GM18505 (cell line): ENCODE results near the gene SLCO3A1.

Experiments used
- ATAC-seq: cut with Tn5 transposase; IDR thresholded peaks from one replicate; pipeline ENCODE4 v1.9.1; 2021; ENCODE audit not compliant: unreplicated experiment
- POLR2A ChIP-seq: IDR thresholded peaks from 4 replicates; pipeline ENCODE4 v1.6.1; 2011; ENCODE audit warnings: borderline replicate concordance; ENCODE audit not compliant: insufficient read depth, insufficient read length; ENCODE audit errors: extremely low read depth

Gene SLCO3A1

GRCh38 chr15:92035961-92036360 lies 182.5 kb downstream of the SLCO3A1 start:
- ATAC-seq: no peak
- TF ChIP-seq POLR2A: no peak

- ATAC-seq: no peak
Measured at GRCh38 chr15:92037491-92037890, 184.0 kb downstream of the SLCO3A1 start.

DNA sequence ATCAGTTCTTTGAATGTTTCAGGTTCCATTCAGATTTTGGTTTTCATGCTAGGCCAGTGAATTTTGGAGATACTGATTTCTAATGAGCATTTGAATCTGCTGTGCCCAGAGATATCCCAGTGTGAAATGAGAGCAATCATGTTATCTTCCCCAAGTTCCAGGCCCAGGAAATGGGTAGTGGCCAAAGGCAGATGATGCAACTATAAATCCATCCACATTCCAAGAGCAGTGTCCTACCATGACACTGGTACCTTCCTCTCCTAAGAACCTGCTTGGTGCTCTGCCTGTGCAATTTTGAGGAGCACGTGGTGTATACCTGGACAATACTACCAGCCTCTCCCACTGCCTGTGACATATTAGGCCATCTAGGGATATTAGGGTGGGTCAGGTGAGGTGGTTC lies 186.8 kb downstream of the SLCO3A1 start:
- no peak for ATAC-seq
- no peak for TF ChIP-seq POLR2A

More at GRCh38 chr15:92037491-92037890, 184.0 kb downstream of the SLCO3A1 start:
- TF ChIP-seq POLR2A: no peak

DNA sequence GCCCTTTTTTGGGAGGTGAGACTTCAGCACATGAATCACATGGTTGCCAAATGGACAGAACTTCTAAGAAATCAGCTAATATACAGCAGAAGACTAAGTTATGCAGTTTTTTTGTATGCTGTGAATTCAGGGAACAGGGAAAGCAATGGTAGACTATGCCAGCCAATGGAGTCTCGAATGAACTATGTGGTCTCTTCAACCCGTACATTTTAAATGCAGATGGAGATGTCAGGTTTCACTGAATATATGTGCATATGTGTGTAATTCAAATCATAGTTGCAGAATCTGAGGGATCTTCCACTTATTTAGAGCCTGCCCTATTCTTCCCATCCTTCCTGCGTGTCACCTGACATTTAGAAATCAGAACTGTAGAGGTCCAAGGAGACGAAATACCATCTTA lies 187.9 kb downstream of the SLCO3A1 start:
- no peak for ATAC-seq
- TF ChIP-seq POLR2A: no peak

- no peak for TF ChIP-seq POLR2A
- ATAC-seq: no peak
Measured at GRCh38 chr15:92043283-92043682, 189.8 kb downstream of the SLCO3A1 start.

DNA sequence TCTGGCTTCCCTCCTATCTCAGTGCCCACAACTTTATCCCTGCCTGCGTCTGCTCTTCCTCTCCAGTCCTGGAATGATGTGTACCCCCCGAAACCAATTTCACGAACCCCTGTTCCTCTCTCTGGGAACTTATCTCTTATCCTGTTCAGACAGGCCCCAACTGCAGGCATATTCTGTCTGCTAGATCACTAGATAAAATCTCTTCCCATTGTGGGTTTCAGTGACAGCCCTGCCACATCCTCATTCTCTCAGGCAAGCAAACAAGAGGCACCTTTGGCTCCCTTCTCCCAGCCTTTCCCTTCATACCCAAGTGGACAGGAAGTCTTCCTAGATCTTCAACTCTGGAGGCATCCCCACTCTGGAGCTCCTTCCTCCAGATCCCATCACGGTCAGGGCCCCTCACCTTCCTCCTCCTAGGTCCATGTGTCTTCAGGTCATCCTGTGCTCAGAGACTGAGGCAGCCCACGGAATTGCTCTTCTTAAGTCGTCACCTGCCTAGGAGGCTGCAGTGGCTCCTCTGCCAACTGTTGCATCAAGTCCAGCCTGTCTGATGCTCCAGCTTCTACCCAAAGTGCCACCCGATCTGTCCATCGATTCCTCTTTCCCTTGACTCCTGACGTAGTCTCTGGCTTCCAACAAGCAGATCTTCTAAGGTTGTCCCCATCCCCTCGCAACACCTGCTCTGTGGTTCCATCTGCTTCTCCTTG lies 190.8 kb downstream of the SLCO3A1 start:
- no peak for TF ChIP-seq POLR2A
- ATAC-seq: no peak

- TF ChIP-seq POLR2A: no peak
- no peak for ATAC-seq
Measured at GRCh38 chr15:92047900-92048299, 194.4 kb downstream of the SLCO3A1 start.

DNA sequence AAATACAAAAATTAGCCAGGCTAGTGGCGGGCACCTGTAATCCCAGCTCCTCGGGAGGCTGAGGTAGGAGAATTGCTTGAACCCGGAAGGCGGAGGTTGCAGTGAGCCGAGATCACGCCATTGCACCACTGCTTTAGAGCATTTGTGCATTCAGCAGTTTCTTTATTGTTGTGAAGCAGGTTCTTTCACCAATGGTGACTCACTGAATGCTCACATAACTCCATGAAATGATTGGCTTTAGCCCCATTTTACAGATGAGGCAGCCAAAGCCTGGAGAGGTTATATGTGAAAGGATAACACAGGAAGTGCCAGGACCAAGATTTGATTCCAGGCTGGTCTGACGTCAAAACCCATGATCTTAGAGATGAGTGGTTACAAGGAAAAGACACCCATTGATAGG lies 195.2 kb downstream of the SLCO3A1 start:
- ATAC-seq: no peak
- TF ChIP-seq POLR2A: no peak

- ATAC-seq: no peak
- TF ChIP-seq POLR2A: no peak
Measured at GRCh38 chr15:92049290-92049989, 195.9 kb downstream of the SLCO3A1 start.

DNA sequence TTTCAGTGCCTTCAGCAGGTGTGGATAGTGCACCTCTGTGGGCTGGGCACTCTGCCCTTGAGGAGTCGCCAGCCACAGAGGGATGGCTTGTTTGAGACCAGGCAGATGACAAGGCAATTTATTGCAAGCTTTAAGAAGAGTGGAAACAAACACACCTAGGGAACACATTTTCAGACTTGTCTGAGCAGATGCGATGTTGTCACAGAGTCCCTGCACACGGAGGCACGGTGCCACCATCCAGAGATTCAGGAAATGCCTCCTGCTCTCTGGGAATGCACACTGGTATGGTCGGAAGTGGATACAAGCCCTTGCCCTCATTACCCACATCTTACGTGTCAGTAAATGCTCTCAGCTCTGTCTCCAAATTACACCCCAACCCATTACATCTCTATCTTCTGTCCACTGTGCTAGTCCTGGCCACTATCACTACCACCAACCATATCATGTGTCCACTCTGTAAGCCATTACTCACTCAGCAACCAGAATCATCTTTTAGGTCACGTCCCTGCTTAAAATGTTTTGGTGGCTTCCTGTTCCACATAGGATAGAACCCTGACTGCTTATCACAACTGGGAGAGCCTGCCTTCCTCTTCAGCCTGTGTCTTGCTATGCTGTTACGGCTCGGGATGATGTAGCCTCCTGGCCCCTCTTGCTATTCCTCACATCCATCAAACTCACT lies 196.9 kb downstream of the SLCO3A1 start:
- ATAC-seq: no peak
- no peak for TF ChIP-seq POLR2A

- ATAC-seq: no peak
- TF ChIP-seq POLR2A: no peak
Measured at GRCh38 chr15:92051716-92052115, 198.2 kb downstream of the SLCO3A1 start.

DNA sequence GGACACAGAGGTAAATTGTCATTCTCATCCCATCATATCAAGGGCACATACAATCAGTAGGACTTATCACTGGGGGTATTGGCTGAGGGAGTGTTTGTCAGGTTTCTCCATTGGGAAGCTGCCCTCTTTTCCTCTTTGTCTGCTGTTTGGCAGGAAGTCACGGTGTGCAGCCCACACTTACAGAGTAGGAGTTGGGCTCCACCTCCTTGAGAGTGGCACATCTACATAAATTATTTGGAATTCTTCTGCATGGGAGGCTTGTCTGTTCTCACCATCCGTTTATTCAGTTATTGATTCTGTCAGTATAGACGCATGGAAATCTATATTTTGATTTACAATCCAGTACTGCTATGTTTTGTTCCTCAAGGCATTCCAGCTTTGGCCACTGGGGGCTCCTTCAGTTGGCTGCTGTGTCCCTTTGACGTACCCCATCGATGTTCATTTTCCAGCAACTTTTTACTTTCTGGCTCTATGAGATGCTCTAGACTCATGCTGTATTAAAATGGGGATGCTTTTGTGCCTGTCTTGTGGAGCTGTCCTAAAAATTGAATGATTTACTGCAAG lies 200.3 kb downstream of the SLCO3A1 start:
- no peak for ATAC-seq
- no peak for TF ChIP-seq POLR2A

- no peak for TF ChIP-seq POLR2A
- ATAC-seq: no peak
Measured at GRCh38 chr15:92056875-92057274, 203.4 kb downstream of the SLCO3A1 start.
